ENCODE results near the gene VIPR1.

Gene VIPR1

GRCh38 chr3:42582474-42583070 lies 80.1 kb downstream of the VIPR1 start:
- TF ChIP-seq POLR2AphosphoS5 (IDR thresholded peaks at IDR 0.05; ENCODE audit: low read depth) (no peak), SPI1 (IDR thresholded peaks at IDR 0.05; ENCODE audit: borderline replicate concordance, low read depth) (0 out of 2 replicates have a peak, but pooled peaks have one; percentile 9)
- peak overlapping the region; percentile 85; the same call in 1 of the 2 replicates for H3K27ac ChIP-seq (replicated peaks)
- H3K4me3 ChIP-seq (replicated peaks; ENCODE audit: insufficient read depth, low read length), result peak overlapping the region; percentile 88
- no peaks in the 10 kb centered on the region for H3K27me3 ChIP-seq (ENCODE audit: insufficient read depth, poor library complexity, severe bottlenecking)
- no peak for DNase-seq (ENCODE audit: low read depth in 1 of 2, low spot score in 1 of 2)
